Fibroblast of villous mesenchyme (primary cell): Measurements from ENCODE around the gene GFI1. TPM values are rescaled to one million over a fixed set of nuclear protein-coding genes. Genes with fewer than 3 reads are reported as not detected.

ENCODE experiments used
- DNase-seq: peaks from one replicate; pipeline ENCODE4 v3.0.0-alpha.2; 2010; ENCODE audit warnings: low read depth
- H3K4me3 ChIP-seq: 2 replicates; pipeline ENCODE4 v1.5.1; 2011; ENCODE audit warnings: low read depth, mild to moderate bottlenecking, low read length
- CTCF ChIP-seq: IDR thresholded peaks from 2 replicates; pipeline ENCODE4 v1.5.1; 2012; ENCODE audit warnings: low read depth, mild to moderate bottlenecking, low read length; ENCODE audit not compliant: insufficient read depth
- total RNA-seq: library from RNA; depleted of rRNA; stranded (reverse); fragments of >200 nt; gene quantifications from 2 replicates; pipeline ENCODE4 v1.2.3, GENCODE V29; 2012

GFI1 gene
- total RNA-seq, 1 donor: under 0.01 TPM

GRCh38 chr1:92488416-92488815 is 1.7 kb upstream of the GFI1 start:
- no peak overlapping the region for H3K4me3 ChIP-seq
- no peak for TF ChIP-seq CTCF
- no peak for DNase-seq

DNA sequence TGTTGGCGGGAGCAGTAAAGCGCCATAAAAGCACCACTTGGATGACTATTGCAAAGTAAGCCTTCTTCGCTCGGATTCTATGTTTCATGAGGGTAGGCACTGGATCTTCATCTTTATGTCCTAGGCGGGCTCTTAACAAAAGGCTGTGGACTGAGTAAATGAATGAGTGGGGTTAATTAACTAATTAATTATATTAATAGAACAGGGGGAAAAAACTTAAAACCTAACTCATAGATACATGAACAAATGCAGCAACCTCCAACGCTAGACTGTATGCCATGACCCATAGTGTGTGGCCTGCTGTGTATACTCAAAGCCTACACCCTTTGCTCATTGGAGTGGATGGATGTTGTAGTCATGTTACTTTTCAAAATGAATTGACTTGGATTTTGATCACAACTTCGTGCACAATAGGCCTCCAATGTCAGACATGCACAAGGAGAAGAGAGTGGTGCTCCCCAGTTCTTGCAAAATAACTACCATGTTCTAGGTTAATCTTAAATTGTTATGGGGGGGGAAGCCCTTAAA is 417 bp upstream of the GFI1 start:
- no peak for DNase-seq
- peak overlapping the region; percentile 55 for H3K4me3 ChIP-seq
- no peak for TF ChIP-seq CTCF

DNA sequence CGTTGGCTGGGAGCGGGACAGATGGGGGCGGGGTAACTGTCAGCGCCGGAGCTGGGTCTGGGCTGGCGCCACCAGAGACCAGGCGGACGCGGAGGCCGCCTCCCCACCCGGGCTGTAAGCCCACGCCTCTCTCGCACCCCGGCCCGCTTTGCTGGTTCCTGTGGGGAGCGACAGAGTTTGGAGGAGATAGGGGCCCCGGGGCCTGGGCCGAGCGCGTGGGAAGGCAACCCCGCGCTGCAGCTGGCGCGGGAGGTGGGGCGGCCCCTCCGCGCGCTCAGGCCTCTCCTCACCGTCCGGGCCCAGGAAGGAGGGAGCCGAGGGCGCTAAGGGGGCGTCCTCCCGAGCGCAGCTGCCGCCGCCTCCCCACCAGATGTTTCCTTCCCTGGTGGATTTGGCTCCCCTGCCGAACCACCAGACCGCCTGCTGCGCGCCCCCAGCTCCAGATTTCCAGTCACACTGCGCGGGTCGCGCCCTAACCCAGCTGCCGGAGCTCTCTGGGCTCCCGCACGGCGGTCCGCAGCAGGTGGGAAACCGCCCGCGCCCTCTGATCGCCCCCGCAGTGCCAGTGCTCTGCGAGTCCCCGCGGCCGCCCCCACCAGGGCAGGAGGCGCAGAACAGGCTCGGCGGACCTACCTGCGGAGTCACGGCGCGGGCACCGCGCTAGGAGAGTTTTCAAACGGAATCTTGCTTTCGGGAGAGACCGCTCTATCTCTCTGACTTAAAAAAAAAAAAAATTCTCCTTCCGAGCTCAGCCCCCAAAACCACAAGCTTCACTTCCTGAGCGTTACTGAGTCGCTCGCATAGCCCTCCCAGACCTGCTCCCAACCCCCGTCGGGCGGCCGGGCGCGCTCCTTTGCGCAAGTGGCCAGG is 1.1 kb downstream of the GFI1 start:
- DNase-seq: no peak
- TF ChIP-seq CTCF: peak; percentile 25
- peak overlapping the region; percentile 55 for H3K4me3 ChIP-seq

GRCh38 chr1:92484472-92485380 is 2.0 kb downstream of the GFI1 start:
- TF ChIP-seq CTCF: no peak
- no peak for DNase-seq
- peak overlapping the region; percentile 55 for H3K4me3 ChIP-seq

DNA sequence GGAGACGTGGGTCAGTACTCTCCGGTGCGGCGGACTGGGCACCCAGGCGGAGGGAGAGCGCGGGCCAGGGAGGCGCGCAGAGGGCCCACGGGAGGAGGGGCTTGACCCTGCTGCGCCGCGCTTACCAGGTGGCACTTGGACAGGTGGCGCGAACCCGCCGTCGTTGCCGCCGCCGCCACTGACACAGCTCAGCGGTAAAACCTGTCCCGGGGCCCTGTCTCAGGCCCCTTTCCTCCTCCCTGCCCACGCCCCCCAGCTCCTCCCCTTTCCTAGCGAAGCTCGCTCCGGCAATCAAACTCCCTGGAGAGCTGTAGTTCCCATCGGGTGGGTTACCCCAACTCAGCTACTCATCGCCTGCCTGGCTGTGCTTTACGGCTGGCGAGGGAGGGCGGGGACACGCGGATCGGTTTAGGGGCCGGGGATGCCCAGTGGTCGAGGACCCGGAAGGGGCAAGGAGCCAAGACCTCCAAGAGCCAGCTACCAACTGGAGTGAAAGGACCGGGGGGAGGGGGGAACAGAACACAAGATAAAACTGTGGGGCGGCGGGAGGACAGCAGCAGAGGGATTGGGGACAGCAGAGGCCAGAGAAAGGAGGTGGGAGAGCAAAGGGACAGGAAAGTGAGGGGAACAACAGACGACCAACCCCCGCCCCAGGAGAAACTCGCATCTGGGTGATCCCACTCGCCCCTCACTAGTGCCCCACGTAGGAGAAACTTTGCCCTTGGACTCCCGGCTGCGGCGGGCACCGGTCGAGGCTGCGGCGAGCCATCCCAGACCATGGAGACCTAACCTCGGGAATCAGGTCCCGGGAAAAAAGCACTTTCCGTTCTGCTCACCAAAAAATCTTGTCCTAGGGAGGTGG is 2.9 kb downstream of the GFI1 start:
- H3K4me3 ChIP-seq: peak overlapping the region; percentile 6
- no peak for TF ChIP-seq CTCF
- DNase-seq: no peak
